LNCaP clone FGC (cell line): Measurements from ENCODE around the gene FILIP1L.
A peak's percentile ranks its signal among the peaks of the same experiment; 100 is the strongest.

Source experiments
- DNase-seq: peaks from one replicate; pipeline ENCODE4 v3.0.0-alpha.2; 2011; ENCODE audit warnings: low read depth
- H3K4me3 ChIP-seq: 2 replicates; pipeline ENCODE4 v1.5.1; 2011; ENCODE audit warnings: mild to moderate bottlenecking, low read depth, low read length, control low read depth
- CTCF ChIP-seq: IDR thresholded peaks from 2 replicates; pipeline ENCODE4 v1.5.1; 2012; ENCODE audit warnings: mild to moderate bottlenecking; ENCODE audit not compliant: control insufficient read depth, insufficient read depth; ENCODE audit errors: extremely low read depth

The FILIP1L gene

GRCh38 chr3:99823723-99824711, 290.3 kb downstream of the FILIP1L start:
- no peak overlapping the region for H3K4me3 ChIP-seq
- no peak for TF ChIP-seq CTCF
- peak; percentile 41 for DNase-seq

DNA sequence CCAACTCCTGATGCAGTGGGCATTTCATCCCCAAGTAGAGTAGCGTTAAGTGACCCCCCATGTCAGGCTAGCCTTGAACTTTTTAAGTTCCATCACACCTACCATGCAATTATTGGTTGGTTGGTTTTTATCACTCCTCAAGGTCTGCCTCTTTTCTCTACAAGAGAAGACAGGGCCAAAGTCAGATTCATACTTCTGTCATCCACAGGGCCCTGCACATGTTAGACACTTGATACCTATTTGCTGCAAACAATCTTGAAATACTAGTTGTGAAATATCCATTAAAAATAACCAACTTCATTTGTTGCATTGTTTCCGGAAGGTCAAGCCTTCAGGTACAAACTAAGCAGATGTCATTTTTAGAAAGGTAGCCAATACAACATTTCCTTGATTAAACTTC, 295.5 kb downstream of the FILIP1L start:
- peak overlapping the region; percentile 68 for H3K4me3 ChIP-seq
- DNase-seq = no peak
- TF ChIP-seq CTCF = no peak

DNA sequence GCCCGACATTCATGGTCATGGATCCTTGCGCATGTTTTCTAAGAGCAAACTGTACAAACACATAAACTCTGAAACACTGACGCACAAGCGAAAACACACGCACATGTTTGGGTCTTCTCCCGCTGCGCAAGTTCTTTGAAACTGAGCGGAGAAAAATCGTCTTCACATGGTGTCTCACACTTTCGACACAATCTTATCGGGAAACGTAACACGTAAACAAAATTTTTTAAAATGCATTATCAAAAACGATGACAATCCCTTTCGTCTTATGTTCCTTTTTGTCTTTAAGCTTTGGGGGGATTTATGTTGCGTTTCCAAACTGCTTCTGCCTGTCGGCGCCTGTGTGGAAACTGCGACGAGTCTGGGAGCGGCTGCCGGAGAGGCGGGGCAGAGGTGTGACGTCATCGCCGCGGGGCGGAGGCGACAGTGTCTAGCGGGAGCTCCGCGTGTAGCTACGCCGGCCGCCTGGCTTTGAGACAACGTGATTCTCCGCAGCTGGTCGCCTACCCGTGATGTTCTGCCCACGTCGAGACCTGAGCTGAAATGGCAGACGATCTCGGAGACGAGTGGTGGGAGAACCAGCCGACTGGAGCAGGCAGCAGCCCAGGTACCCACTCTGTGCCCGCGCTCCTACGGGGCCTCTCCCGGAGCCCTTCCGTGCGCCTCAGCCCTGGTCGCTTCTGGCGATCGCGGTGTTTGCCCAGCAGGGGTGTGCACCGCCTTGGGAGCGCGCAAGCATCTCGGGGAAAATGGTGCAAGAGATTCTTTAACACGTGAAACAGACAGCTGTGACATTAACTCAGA, 296.7 kb downstream of the FILIP1L start, which contains the start of gene CMSS1:
Gene CMSS1, plus strand, starts transcription at position 426 of the 804 bp plus-strand sequence.
- TF ChIP-seq CTCF = no peak

GRCh38 chr3:99817047-99817436, 297.3 kb downstream of the FILIP1L start:
- peak overlapping the region; percentile 68 for H3K4me3 ChIP-seq
- no peak for DNase-seq
- TF ChIP-seq CTCF = no peak

More for the DNA sequence above, 296.7 kb downstream of the FILIP1L start, which contains the start of gene CMSS1:
- peak; percentile 76 for DNase-seq
- peak within 1 kb of the TSS; percentile 68 for H3K4me3 ChIP-seq

GRCh38 chr3:99810403-99810802, 303.9 kb downstream of the FILIP1L start:
- no peak for TF ChIP-seq CTCF
- H3K4me3 ChIP-seq = no peak overlapping the region
- no peak for DNase-seq

- TF ChIP-seq CTCF = no peak
- DNase-seq = no peak
- H3K4me3 ChIP-seq = no peak overlapping the region
Observed at GRCh38 chr3:99809565-99809964, 304.7 kb downstream of the FILIP1L start.
